ENCODE results near the gene TECTA. TPM values are rescaled to one million over a fixed set of nuclear protein-coding genes. Genes with fewer than 3 reads are reported as not detected.
"Not testable (repeated sequence)": the region's sequence is repeated elsewhere in the genome, so short reads cannot be mapped to it uniquely, and the experiment has no call there.

Gene TECTA
- polyA plus RNA-seq, 3 donors = 2.2 to 2.9 (median 2.5) TPM

DNA sequence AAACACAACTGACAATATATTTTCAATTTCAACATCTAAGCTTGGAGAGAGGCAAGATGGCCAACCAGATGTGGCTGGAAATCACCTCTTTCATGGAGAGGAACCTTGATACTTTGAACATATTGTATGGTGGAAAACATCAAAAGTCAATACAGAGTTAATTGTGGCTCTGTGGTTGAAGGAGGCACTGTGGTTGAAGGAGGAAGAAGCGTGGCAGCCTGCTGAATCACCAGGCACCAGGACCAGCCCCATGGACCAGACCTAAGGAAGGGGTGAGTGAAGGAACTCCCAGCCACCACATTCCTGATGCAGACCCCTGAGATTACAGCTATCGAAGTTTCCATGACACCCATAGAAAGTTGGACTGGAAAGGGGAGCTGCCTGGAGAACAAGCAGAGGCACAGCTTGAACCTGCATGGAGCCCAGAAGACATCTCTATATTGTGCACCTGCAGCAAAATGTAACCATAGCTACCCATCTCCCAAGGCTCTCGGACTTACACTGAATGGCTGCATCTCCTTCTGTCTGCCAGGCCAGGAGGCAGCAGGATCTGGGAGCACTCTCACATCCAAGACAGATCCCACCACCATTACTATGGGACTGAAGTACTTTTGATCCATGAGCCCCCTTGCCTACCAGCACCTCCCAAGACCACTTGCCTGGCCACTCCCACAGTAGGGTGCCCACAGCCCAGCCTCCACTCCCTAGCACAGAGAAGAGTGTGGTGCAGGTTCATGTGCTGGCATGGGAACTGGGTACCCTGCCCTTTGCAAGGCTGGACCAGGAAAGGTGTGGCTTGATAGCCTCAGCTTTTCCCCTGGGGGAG lies 111.7 kb downstream of the TECTA start:
- DNase-seq (ENCODE audit: extremely low read depth in 1 of 11, low read depth in 9 of 11, low spot score in 4 of 11) = no peak

DNA sequence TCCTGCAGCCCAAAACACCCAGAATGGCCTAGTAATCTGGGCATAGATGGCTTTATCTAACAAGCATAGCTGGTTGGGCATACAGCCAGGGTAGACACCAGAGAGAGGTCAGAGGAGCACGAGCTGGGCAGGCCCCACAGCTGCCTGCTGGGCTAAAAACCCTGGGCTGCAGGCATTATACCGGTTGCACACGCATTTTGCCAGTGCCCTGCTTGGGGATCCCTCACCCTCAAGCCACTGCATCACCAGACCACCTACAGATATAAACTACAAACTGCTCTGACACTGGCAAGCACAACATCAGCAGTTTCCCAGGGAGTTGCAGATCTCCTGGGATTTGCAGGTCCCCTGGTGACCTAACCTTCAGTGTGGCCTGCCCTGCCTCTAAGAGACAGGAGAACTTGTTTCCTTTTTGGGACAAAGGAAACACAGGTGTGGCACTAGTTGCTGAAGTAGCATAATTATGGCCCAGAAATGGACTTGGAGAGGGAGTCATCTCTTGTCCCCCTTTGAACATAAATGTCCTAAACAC lies 112.4 kb downstream of the TECTA start:
- DNase-seq (ENCODE audit: extremely low read depth in 1 of 11, low read depth in 9 of 11, low spot score in 4 of 11) = no peak

DNA sequence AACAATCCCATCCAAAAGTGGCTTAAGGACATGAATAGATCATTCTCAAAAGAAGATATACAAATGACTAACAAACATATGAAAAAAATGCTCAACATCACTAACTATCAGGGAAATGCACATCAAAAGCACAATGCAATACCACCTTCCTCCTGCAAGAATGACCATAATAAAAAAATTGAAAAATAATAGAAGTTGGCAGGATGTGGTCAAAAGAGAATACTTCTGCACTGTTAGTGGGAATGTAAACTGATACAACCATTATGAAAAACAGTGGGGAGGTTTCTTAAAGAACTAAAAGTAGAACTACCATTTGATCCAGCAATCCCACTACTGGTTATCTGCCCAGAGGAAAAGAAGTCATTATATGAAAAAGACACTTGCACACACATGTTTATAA lies 113.8 kb downstream of the TECTA start:
- no peak for DNase-seq (ENCODE audit: extremely low read depth in 1 of 11, low read depth in 9 of 11, low spot score in 4 of 11)

DNA sequence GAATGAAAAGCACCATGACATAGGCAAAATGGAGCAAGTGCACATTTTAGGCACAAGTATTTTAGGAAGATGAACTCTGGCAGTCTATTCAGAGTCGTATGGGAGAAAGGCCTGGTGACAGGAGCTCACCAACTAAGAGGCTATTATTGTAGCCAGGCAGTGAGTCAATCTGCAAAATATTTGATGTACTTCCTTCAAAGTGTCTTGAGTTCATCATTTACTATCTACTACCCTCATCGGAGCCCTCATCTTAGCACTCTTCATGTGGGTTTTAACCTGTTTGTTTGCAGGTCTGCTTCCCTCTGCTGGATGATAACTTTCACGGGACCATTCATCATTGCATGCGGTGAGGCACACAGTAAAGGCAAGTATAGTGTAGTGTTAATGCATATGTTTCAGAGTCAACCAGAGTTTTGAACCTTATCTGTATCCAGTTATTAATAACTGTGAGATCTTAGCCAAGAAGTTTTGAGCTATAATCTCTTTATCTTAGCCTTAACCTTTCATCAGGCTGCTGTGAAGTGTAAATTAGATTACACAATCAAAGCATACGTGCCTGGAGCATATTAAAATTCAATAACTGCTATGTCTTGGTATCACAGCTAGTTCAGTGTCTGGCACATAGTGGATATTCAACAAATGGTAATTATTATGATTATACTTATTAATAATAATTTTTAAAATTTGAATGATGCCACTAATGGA lies 120.6 kb downstream of the TECTA start:
- no peak for DNase-seq (ENCODE audit: extremely low read depth in 1 of 11, low read depth in 9 of 11, low spot score in 4 of 11)

DNA sequence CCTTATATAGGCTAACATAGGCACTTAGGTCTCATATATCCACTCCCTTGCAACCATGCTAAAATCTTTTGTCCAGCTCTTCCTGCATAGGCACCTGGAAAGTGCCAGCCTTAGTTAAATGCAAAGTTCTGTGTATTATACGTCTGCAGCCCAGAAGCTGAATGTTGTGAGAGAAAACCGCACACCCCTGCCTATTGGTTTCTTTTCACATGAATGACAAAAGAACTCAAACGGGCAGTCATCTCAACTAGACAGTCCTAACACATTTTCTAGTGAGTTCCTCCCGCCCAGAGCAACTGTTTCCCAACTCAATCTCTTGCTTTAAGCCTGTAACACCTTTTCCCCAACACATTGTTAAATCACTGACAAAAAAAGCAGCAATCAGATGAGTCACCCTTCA lies 122.1 kb downstream of the TECTA start:
- no peak for DNase-seq (ENCODE audit: extremely low read depth in 1 of 11, low read depth in 9 of 11, low spot score in 4 of 11)

DNA sequence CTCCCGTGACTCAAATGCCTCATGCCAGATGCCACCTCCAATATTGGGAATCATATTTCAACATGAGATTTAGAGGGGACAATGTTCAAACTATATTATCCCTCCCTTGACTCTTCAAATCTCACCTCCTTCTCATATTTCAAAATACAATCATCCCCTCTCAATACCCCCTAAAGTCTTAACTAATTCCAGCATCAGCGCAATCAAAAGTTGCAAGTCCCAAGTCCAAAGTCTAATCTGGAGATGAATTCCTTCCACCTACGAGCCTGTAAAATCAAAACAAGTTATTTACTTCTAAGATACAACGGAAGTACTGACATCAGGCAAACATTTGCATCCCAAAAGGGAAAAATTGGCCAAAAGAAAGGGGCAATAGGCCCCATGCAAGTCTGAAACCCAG lies 124.3 kb downstream of the TECTA start:
- DNase-seq (ENCODE audit: extremely low read depth in 1 of 11, low read depth in 9 of 11, low spot score in 4 of 11) = no peak

DNA sequence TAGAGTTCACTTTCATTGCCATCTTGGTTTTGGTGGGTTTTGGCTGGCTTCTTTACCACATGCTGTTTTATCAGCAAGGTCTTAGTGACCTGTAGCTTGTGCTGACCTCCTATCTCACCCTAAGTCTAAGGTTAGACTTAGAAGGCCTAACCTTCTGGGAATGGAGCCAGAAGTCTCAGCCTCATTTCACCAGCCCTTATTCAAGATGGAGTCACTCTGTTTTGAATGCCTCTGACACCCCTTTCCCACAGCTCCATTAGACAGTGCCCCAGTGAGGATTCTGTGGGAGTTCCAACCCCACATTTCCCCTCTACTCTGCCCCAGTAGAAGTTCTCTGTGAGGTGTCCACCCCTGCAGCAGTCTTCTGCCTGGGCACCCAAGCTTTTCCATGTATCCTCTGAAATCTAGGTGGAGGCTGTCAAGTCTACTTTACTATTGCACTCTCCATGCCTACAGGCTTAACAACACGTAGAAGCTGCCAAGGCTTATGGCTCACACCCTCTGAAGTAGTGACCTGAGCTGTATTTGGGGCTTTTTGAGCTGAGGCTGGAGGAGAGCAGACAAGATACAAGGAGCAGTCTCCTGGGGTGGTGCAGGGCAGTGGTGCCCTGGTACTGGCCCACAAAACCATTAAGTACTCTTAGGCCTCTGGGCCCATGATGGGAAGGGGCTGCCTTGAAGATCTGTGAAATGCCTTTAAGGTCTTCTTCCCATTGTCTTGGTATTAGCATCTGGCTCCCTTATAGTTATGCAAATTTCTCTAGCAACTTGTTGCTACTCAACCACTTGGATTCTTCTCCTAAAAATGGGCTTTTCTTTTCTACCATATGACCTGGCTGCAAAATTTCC lies 125.6 kb downstream of the TECTA start:
- no peak for DNase-seq (ENCODE audit: extremely low read depth in 1 of 11, low read depth in 9 of 11, low spot score in 4 of 11)

DNA sequence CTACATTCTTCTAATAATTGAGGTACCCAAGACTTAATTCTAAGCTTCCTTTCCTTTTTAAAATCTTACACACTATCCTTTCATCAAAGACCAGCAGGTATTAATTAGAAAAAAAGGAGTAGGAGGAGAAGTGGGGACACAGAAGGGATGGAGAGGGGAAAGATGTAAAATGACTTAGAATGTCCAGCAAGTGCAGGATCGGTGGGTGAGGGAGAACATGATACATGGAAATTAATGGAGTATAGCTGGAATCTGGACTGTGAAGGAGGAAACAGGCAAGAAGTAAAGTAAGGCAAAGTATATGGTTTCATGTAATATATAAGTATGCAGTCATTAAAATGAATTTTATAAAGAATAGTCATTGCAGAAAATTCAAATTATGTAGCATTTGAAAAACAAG lies 127.8 kb downstream of the TECTA start:
- DNase-seq (ENCODE audit: extremely low read depth in 1 of 11, low read depth in 9 of 11, low spot score in 4 of 11) = no peak

DNA sequence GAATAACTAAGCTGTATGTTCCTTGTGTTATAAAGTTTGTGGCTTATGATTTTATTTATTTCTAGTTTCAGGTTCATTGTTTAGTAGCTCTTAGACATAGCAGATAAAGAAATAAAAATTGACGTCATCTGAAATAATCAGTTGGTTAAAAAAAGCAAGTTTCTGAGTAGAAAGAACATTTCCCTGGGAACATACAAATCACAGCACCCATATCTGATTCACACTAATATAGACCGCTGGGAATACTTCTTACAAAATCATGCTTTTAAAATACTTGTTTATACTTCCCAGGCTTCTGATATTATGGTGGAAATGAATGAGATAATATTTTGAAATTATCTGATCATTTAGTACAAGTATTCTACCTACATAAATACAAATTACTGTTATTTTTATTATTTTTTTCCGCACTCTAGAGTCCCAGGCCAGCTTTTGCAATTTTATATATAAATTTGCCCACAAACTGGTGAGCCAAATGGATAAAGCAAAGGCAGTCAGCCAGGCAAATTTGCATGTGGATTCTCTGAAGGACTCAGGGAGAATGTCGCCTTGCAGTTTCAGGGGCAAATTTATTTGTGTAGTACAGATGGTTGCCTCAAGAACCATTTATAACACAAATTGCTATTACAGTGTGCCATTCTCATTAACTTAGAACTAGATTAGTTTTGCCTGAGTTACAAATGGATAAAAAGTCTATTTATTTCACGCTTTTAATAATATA lies 128.6 kb downstream of the TECTA start:
- no peak for DNase-seq (ENCODE audit: extremely low read depth in 1 of 11, low read depth in 9 of 11, low spot score in 4 of 11)

DNA sequence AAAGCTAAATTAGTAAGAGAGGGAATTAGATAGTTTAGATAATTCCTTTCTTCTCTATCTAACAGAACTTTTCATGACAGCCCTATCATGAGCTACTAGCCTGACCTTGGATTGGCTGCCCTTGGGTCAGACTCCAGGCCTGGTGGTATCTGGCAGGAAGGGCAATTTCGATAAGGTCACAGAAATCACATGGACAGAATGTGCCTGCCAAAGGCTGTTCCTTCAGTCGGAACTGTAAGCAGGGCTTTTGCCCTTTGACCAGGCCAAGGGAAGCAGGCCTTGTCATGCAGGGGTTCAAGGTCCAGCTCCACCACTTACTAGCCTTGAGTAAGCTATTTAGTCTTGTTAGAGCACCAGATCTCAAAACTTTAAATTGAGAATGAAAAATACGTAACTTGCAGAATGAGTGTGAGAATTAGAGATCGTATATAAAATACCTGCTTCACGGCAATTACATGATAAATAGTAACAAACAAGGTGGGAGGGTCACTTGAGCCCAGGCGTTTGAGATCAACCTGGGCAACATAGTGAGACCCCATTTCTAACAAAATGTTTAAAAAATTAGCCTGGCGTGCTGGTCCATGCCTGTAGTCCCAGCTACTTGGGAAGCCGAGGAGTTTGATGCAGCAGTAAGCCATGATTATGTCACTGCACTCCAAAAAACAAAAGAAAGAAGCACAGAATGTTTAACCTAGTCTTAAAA lies 130.7 kb downstream of the TECTA start:
- no peak for DNase-seq (ENCODE audit: extremely low read depth in 1 of 11, low read depth in 9 of 11, low spot score in 4 of 11)

DNA sequence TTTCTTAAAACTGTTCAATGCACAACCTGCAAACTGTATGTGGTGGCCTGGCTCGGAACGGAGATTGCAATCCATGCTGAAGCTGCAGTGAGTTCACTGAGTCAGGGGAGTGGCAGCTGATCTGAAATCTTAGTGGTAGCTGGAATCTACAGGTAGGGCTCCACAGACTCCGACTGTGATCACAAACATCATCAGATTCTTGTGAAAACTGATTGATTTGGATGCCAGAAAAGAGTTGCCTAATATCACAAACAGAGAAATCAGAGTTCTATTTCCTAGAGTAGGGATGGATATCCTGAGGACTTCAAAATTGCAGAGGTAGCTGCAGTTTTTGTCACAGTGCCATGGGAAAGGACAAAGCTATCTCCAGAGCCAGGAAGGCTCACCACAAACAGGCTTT lies 134.0 kb downstream of the TECTA start:
- no peak for DNase-seq (ENCODE audit: extremely low read depth in 1 of 11, low read depth in 9 of 11, low spot score in 4 of 11)

DNA sequence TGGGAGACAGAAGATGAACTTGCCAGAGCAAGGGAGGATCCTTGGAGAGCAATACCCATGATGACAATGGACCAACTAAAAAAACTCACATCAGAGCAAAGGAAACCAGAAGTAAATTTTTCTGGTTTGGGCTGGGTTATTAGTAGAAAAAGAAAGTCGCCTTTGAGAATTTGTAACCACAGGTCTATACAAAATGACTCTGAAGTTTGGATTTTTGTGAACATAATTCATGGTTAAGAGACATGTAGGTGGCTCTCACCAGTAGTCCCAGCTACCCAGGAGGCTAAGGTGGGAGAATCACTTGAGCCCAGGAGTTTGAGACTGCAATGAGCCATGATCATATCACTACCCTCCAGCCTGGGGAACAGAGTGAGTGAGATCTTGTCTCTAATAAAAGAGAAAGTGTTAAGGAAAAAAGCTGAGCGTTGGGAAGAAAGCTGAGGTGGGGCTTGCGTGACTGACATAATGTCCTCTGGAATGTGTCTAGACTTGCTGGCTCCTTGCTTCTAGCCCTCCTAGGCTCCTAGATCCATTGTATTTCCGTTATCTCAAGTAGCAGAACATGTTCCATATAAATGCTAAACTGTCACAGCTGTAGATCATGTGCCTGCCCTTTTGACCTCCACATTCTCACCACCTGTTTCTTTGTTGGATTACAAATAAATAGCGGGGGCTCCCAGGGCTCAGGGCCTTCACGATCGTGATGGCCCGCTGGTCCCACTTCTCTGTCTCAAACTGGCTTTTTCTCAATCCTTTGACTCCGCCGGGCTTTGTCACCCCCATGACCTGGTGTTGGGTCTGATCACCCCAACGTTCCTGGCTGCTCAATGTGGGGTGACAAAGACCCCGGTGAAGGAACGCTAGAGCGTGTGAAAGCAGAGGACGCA lies 135.3 kb downstream of the TECTA start:
- no peak for DNase-seq (ENCODE audit: extremely low read depth in 1 of 11, low read depth in 9 of 11, low spot score in 4 of 11)

DNA sequence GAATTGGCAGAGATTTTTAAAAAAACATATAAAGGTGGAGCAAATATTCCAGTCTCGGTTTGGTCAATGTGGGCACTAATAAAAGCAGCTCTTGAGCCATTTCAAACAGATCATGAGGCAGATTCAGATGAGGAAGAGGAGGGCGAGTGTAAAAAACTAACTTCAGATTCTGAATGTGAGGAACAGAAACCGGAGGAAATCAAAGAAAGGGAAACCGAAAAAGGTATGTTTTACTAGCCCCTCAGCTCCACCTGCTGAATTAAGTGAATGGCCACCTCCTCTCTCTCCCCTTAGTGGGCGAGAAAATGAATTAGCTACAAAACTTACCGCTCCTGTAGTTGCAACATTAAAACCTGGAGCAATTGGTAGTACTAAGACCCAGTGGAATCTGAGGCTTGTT lies 136.2 kb downstream of the TECTA start:
- not testable (repeated sequence) for DNase-seq (ENCODE audit: extremely low read depth in 1 of 11, low read depth in 9 of 11, low spot score in 4 of 11)

DNA sequence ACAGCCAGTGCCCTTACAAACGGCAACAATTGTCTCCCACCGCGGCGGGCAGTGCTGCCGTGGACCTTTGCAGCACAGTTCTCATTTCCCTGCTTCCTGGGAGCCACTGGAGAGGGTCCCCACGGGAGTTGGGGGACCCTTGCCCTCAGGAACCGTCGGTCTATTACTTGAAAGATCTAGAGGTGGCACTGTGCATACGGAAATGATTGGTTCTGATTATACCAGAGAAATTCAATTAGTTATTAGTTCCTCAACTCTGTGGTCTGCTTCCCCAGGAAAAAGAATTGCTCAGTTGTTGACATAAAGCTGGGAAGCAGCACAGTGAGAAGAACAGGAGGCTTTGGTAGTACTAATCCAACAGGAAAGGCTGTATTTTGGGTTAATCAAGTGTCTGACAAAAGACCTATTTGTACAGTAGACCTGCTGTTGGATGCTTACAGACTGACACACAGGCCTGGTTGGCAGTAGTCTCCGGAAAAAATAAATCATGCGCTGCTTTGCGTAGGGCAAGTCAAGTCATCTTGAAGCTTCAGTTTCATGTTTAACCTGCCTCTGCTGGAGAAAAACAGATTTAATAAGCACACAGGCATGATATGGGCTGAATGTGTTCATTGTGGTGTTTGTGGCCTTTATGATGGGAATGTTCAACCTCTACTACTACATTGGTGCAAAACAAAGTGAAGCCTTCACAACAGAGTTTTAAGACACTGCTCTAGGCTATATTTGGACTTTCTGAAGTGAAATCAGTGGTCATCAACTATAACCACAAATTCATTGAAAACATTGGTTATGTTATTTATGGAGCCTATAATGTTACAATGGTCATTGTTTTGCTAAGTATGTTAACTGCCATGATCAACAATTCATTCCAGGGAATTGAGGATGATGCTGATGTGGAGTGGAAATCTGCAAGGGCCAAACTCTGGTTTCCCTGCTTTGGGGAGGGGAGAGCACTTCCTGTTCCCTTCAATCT lies 136.9 kb downstream of the TECTA start:
- DNase-seq (ENCODE audit: extremely low read depth in 1 of 11, low read depth in 9 of 11, low spot score in 4 of 11) = no peak

DNA sequence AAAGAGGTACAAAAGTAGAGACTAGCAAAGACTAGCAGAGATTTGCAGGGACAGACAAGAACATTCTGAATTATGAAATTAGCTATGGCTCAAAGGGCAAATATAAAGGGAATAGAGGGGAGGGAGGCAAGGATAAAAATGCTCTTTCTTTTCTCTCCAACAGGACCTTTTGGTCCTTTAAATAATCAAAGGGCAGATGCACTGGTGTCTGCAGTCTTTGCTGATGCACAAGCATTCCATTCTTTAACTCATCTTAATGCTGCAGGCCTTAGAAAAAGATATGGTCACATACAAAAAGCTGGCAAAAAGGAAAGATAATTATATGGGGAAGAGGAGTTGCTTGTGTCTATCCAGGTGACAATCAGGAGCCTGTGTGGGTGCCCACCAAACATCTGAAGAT lies 137.9 kb downstream of the TECTA start:
- no peak for DNase-seq (ENCODE audit: extremely low read depth in 1 of 11, low read depth in 9 of 11, low spot score in 4 of 11)

DNA sequence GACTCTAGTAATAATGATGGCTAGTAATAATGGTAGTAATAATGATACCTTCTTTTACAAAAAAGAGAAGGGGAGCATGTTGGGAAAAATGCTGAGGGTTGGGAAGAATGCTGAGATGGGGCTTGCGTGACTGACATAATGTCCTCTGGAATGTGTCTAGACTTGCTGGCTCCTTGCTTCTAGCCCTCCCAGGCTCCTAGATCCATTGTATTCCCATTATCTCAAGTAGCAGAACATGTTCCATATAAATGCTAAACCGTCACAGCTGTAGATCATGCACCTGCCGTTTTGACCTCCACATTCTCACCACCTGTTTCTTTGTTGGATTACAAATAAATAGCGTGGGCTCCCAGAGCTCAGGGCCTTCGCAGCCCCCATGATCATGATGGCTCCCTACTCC lies 139.0 kb downstream of the TECTA start:
- not testable (repeated sequence) for DNase-seq (ENCODE audit: extremely low read depth in 1 of 11, low read depth in 9 of 11, low spot score in 4 of 11)
